ENCODE results near the gene TSPAN32.

The TSPAN32 gene

DNA sequence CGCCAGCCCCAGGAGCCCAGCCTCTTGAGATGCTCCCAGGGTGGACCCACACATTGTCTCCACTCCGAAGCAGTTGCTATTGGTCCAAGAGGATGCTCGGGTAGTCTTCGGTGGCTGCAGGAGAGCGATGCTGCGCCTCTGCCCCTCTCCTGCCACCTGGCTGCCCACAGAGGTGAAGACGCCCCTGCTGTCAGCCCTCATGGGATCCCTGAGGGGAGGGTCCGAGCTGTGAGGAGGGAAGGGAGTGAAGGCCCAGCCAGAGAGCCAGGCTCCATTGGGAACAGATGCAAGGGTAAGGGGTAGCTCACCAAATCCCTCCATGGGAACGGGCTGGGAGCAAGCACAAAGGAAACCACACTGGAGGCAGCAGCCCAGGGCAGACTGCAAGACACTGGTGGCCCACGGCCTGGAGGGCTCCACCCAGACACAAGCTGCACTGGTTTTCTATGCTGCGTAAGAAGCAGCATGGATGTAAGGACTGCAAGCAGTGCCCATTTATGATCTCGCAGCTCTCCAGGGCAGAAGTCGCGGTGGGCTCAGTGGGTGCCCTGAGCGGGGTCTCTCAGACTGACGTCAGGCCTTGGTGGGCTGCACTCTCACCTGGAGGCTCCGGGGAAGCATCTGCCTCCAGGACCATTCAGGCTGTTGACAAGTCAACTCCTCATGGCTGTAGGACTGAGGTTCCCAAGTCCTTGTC, 15.7 kb downstream of the TSPAN32 start:
- no peak overlapping the region for H3K9ac ChIP-seq (ENCODE audit: low read depth, low read length)
- H3K9me3 ChIP-seq (ENCODE audit: control insufficient read depth, insufficient read depth, low read length) = no peaks in the 10 kb centered on the region
- no peaks in the 10 kb centered on the region for H3K36me3 ChIP-seq (ENCODE audit: insufficient read depth, low read length)
- H3K4me1 ChIP-seq (ENCODE audit: insufficient read depth, low read length) = no peaks in the 10 kb centered on the region

DNA sequence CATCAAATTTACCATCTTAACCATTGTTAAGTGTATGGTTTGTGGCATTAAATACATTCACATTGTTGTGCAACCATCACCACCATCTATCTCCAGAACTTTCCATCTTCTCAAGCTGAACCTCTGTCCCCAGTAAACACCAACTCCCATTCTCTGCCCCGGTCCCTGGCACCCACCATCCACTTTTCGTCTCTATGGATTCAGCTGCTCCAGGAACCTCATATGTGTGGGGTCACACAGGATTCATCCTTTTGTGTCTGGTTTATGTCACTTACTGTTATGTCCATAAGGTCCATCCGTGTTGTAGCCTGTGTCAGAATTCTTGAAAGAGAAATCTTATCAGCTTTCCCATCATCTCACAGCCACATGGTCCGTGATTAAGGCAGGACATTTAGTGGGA, 16.3 kb downstream of the TSPAN32 start:
- no peaks in the 10 kb centered on the region for H3K9me3 ChIP-seq (ENCODE audit: control insufficient read depth, insufficient read depth, low read length)
- no peaks in the 10 kb centered on the region for H3K4me1 ChIP-seq (ENCODE audit: insufficient read depth, low read length)
- H3K36me3 ChIP-seq (ENCODE audit: insufficient read depth, low read length) = no peaks in the 10 kb centered on the region
- H3K9ac ChIP-seq (ENCODE audit: low read depth, low read length) = no peak overlapping the region

DNA sequence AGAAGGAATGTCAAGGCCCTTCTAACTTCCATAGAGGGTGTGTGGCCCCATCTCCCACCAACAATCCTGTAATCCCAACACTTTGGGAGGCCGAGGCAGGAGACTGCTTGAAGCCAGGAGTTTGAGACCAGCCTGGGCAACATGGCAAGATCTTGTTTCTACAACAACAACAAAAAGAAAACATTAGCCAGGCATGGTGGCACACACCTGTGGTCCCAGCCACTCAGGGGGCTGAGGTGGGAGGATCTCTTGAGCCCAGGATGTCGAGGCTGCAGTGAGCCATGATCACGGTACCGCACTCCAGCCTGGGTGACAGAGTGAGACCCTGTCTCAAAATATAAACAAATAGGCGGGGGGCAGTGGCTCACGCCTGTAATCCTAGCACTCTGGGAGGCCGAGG, 16.9 kb downstream of the TSPAN32 start:
- Histone ChIP-seq H3K36me3 (ENCODE audit: insufficient read depth, low read length) (no peaks in the 10 kb centered on the region), H3K9ac (ENCODE audit: low read depth, low read length) (no peak overlapping the region), H3K4me1 (ENCODE audit: insufficient read depth, low read length) (no peaks in the 10 kb centered on the region), H3K9me3 (ENCODE audit: control insufficient read depth, insufficient read depth, low read length) (no peaks in the 10 kb centered on the region)

DNA sequence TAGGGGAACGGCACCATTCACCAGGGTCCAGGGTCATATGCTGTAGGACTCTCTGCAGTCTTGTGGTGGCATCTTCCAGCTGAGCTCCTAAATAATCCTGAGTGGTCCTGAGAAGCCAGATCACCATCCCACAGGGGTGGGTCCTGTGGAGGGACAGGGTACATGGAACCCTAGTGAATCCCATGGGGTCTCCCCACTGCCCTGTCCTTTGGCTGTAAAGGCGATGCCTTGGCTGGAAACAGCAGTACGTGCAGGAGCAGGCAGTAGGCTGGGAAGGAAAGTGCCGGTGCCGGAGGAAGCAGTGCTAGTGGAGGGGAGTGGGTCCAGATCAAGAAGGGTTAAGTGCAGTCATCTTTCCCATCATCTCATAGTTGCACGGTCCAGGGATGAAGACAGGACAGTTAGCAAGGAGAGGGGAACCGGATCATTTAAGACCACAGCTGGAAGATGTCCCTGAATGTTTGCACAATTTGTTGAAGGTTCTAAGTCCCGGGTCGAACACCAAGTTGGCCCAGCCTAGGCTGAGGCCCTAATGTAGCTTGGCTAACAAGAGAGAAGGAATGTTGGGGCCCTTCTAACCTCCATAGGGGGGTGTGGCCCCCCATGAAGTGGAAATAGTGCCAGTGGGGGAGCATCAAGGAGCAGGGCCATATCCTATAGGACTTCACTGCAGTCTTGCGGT, 18.1 kb downstream of the TSPAN32 start:
- H3K9me3 ChIP-seq (ENCODE audit: control insufficient read depth, insufficient read depth, low read length) = no peaks in the 10 kb centered on the region
- no peak overlapping the region for H3K9ac ChIP-seq (ENCODE audit: low read depth, low read length)
- H3K36me3 ChIP-seq (ENCODE audit: insufficient read depth, low read length) = no peaks in the 10 kb centered on the region
- H3K4me1 ChIP-seq (ENCODE audit: insufficient read depth, low read length) = no peaks in the 10 kb centered on the region

DNA sequence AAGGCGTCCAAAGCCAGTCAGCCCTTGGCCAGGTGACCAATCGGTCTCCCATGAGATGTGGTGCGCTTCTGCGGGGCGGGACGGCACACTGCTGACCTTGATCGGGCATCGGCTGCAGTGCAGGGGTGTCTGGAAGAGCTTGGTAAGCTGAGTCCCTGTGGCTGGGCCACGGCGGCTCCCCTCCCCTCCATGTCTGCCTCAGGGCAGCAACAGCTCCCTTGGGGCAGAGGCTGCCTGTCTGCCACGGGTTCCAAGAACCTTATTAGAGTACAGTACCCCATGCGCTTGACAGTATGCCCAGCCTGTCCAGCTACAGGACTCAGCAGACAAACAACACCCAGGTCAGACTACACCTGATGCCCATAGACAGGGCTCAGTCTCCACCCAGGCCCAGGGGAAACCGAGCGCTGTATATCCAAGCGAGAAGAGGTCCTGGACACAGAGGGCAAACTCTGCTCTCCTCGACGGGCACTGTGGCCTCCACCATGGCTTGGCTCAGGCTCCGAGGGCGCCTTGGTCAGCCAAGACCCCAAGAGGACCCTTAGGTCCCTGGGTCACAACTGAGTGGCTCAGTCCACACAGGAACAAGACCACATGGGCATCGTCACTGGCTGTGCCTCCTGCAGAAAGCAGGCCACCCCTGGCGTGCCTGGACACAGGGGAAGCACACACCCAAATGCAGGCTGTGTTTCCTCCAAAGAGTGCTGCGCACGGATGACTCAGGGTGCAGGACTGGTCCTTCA, 18.9 kb downstream of the TSPAN32 start:
- H3K9me3 ChIP-seq (ENCODE audit: control insufficient read depth, insufficient read depth, low read length) = no peaks in the 10 kb centered on the region
- H3K9ac ChIP-seq (ENCODE audit: low read depth, low read length) = no peak overlapping the region
- H3K36me3 ChIP-seq (ENCODE audit: insufficient read depth, low read length) = no peaks in the 10 kb centered on the region
- no peaks in the 10 kb centered on the region for H3K4me1 ChIP-seq (ENCODE audit: insufficient read depth, low read length)

DNA sequence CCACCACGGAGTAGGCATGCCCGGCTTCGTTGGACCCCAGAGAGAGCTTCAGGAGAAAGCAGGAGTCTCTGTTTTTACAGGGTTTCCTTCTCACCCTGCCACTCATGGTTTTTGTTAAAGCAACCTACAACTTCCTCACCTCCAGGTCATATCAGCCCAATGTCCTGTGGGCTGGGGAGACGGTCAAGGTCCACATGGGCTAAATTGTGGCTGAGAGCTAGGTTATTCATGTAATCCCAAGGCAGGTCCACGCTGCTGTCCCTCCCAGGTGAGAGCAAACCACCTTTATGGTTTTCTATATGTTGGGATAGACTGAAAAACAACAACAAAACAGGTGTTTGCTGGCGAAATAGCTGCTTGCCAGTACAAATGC, 19.5 kb downstream of the TSPAN32 start:
- Histone ChIP-seq H3K9me3 (ENCODE audit: control insufficient read depth, insufficient read depth, low read length) (no peaks in the 10 kb centered on the region), H3K4me1 (ENCODE audit: insufficient read depth, low read length) (no peaks in the 10 kb centered on the region), H3K36me3 (ENCODE audit: insufficient read depth, low read length) (no peaks in the 10 kb centered on the region), H3K9ac (ENCODE audit: low read depth, low read length) (no peak overlapping the region)

DNA sequence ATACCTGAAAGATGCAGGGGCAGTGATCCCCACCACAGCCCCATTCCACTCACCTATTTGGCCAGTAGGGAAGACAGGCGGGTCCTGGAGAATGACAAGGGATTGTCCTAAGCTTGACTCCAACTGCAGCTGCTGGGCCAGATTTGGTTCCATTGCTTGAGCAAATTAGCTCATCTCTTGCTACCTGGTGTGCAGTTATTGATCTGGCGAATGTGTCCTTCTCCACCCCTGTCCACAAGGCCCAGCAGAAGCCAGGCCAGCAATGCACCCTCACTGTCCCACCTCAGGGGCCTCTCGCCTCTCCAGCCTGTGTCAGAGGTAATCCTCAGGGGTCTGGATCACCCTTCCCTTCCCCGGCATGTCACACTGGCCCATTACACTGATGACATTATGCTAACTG, 23.3 kb downstream of the TSPAN32 start:
- Histone ChIP-seq H3K4me1 (ENCODE audit: insufficient read depth, low read length) (no peaks in the 10 kb centered on the region), H3K9ac (ENCODE audit: low read depth, low read length) (no peak overlapping the region), H3K36me3 (ENCODE audit: insufficient read depth, low read length) (no peaks in the 10 kb centered on the region), H3K9me3 (ENCODE audit: control insufficient read depth, insufficient read depth, low read length) (no peaks in the 10 kb centered on the region; the same call in none of the 2 replicates)

DNA sequence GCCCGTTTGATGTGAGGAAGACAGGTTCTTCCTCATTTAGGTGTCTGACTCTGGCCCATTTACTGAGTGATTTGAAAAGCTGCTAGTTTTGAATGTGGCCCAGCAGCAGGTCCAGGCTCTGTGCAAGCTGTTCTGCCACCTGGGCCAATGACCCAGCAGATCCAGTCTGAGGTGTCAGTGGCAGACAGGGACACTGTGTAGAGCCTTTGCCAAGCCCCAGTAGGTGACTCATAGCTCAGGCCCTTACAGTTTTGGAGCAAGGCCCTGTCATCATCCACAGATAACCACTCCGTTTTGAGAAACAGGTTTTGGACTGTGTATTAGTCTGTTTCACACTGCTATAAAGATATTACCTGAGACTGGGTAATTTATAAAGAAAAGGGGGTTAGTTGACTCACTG, 23.9 kb downstream of the TSPAN32 start:
- H3K36me3 ChIP-seq (ENCODE audit: insufficient read depth, low read length) = no peaks in the 10 kb centered on the region
- no peak overlapping the region for H3K9ac ChIP-seq (ENCODE audit: low read depth, low read length)
- no peaks in the 10 kb centered on the region for H3K4me1 ChIP-seq (ENCODE audit: insufficient read depth, low read length)
- H3K9me3 ChIP-seq (ENCODE audit: control insufficient read depth, insufficient read depth, low read length) = peaks cover under 1% of the 10 kb centered on the region

DNA sequence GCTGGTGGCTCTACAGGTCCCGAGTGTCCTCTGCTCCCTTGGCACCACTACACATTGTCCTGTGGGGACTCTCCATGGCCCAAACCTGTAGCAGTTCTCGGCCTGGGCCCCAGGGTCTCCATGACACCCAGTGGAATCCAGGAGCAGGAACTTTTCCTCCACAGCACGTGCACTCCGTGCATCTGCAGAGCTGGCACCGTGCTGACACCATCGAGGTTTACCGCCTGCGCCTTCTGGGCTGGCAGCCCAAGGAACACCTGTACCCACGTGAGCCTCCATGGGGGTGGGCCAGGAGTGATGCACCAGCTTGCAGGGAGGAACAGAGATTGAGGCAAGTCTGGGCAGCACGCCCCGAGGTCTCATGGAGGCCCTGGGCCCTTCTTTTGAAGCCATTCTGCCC, 25.2 kb downstream of the TSPAN32 start:
- Histone ChIP-seq H3K9me3 (ENCODE audit: control insufficient read depth, insufficient read depth, low read length) (peaks cover 7% of the 10 kb centered on the region), H3K36me3 (ENCODE audit: insufficient read depth, low read length) (no peaks in the 10 kb centered on the region), H3K4me1 (ENCODE audit: insufficient read depth, low read length) (no peaks in the 10 kb centered on the region), H3K9ac (ENCODE audit: low read depth, low read length) (no peak overlapping the region)

DNA sequence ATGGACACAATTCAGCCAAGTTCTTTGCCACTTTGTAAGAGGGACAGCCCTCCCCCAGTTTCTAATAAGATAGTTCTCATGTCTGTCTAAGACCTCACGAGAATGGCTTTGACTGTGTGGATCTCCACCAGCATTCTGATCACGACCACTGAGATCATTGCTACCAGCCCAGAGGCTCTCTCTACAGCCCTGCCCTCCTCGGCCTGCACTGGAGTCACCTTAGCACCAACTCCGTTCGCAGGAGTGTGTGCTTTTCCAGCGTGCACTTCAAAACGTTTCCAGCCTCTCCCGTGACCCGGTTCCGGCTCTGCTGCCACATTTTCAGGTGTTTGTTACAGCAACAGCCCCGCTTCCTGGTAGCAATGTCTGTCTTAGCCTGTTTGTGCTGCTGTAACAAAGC, 26.2 kb downstream of the TSPAN32 start:
- H3K9me3 ChIP-seq (ENCODE audit: control insufficient read depth, insufficient read depth, low read length) = peaks cover 7% of the 10 kb centered on the region
- no peaks in the 10 kb centered on the region for H3K36me3 ChIP-seq (ENCODE audit: insufficient read depth, low read length)
- H3K9ac ChIP-seq (ENCODE audit: low read depth, low read length) = no peak overlapping the region
- no peaks in the 10 kb centered on the region for H3K4me1 ChIP-seq (ENCODE audit: insufficient read depth, low read length)

DNA sequence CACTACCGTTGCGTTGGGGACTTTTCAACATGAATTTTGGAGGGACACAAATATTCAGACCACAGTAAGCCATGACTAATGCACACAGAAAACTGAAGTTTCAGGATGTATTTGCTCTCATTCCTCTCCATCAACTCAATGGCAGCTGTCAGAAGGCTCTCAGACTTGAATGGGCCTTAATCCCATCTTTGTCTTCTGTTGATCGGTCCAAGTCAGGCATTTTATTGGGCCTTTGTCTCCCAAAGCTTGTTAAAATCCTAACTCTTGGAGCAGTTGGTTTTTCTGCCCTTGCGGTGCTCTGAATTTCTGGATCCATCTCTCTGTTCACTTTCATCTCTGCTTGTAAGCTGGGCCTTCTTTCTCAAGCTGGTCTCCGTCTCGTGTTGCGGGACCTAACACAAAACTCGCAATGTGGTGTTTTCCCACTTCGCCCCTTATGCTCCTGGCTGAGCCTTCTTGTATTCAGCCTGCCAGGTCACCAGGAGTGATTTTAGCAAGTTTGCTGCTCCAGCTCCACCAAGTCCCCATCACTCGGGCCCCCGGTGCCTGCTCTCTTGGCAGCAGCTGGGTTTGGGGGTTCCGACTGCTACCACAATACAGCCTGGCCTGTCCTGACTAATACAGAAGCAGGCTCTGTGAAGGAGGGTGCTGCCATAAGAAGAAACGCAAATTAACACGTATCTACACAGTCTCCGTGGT, 27.0 kb downstream of the TSPAN32 start:
- Histone ChIP-seq H3K9me3 (ENCODE audit: control insufficient read depth, insufficient read depth, low read length) (peaks cover 7% of the 10 kb centered on the region), H3K36me3 (ENCODE audit: insufficient read depth, low read length) (no peaks in the 10 kb centered on the region), H3K9ac (ENCODE audit: low read depth, low read length) (no peak overlapping the region), H3K4me1 (ENCODE audit: insufficient read depth, low read length) (no peaks in the 10 kb centered on the region)

DNA sequence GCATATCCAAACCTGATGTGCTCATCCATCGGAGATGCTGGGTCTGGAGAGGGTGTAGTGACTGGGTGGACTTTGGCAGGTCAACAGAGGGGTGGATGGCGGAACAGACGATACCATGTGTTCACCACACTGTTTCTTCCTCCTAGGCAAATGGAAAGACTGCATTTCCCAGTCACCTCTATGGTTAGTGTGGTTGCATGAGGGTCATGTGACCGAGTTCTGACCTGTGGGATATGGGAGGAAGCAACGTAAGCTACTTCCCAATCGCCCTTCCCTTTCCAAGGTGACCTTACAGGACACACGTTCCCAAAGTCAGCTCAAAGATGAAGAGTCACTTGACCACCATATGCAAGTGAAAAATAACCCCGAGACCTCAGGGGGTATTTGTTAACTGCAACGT, 27.7 kb downstream of the TSPAN32 start:
- Histone ChIP-seq H3K4me1 (ENCODE audit: insufficient read depth, low read length) (no peaks in the 10 kb centered on the region), H3K9me3 (ENCODE audit: control insufficient read depth, insufficient read depth, low read length) (peaks cover 7% of the 10 kb centered on the region), H3K36me3 (ENCODE audit: insufficient read depth, low read length) (no peaks in the 10 kb centered on the region), H3K9ac (ENCODE audit: low read depth, low read length) (no peak overlapping the region)

DNA sequence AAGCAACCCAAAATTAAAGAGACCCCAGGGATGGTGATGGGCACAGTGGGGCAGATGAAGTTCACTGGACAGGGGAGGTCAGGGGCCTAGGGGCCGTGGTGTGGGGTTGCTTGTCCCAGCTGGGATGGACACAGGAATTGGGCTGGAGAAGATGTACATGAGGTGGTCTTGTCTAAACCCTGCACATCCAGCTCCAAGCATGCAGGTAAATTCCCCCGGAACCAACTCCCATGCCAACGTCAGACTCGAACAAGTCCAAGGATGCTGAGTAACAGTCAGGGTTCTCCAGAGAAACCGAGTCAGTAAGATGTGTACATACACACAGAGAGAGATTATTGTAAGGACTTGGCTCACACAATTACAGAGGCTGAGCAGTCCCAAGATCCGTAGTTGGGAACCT, 28.9 kb downstream of the TSPAN32 start:
- Histone ChIP-seq H3K36me3 (ENCODE audit: insufficient read depth, low read length) (no peaks in the 10 kb centered on the region), H3K4me1 (ENCODE audit: insufficient read depth, low read length) (no peaks in the 10 kb centered on the region), H3K9ac (ENCODE audit: low read depth, low read length) (no peak overlapping the region), H3K9me3 (ENCODE audit: control insufficient read depth, insufficient read depth, low read length) (peaks cover 7% of the 10 kb centered on the region)

DNA sequence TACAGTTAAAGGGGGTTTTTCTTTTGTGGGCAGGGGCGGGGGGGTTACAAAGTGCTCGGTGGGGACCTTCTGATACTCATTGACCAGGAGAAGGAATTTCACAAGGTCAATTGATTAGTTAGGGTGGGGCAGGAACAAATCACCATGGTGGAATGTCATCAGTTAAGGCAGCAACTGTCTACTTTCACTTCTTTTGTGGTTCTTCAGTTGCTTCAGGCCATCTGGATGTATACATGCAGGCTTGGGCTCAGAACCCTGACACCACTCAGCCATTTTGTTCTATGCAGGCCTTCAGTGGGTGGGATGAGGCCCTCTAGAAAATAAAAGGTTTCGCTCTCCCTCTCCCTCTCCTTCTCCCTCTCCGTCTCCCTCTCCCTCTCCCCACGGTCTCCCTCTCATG, 29.6 kb downstream of the TSPAN32 start:
- no peaks in the 10 kb centered on the region for H3K4me1 ChIP-seq (ENCODE audit: insufficient read depth, low read length)
- no peaks in the 10 kb centered on the region for H3K36me3 ChIP-seq (ENCODE audit: insufficient read depth, low read length)
- no peak overlapping the region for H3K9ac ChIP-seq (ENCODE audit: low read depth, low read length)
- peaks cover 7% of the 10 kb centered on the region for H3K9me3 ChIP-seq (ENCODE audit: control insufficient read depth, insufficient read depth, low read length)

All from ES-I3 (cell line).